Fibroblast of the conjunctiva (primary cell): ENCODE results near the gene COL13A1.
A peak's percentile ranks its signal among the peaks of the same experiment; 100 is the strongest.

ENCODE experiments used
- DNase-seq: peaks from one replicate; pipeline ENCODE4 v3.0.0-alpha.2; 2010; ENCODE audit warnings: low read depth

Gene COL13A1

GRCh38 chr10:69866688-69867461 is 65.2 kb downstream of the COL13A1 start:
- peak; percentile 55 for DNase-seq

- no peak for DNase-seq
These were observed 66.2 kb downstream of the COL13A1 start for GRCh38 chr10:69867699-69868558.

DNA sequence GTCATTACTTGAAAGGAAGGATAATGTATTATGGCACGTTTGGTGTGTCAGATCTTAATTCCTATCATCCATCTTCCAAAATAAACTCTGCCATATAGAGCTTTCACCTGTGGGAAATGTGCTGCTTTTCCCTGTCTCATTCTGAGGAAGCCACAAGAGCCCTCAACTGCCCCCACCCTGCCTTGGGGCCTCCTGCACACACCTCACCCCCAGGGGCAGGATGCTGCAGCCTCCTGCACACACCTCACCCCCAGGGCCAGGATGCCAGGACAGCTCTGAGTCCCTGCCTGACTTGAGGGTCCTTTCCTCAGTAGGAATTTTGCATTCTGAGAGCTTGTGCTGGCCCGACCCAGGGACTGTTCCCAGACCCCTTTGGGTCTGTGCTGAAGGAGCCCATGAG is 67.1 kb downstream of the COL13A1 start:
- no peak for DNase-seq

GRCh38 chr10:69869291-69869961 is 67.7 kb downstream of the COL13A1 start:
- peak; percentile 74 for DNase-seq

GRCh38 chr10:69870591-69870990 is 68.9 kb downstream of the COL13A1 start:
- DNase-seq, result no peak

DNA sequence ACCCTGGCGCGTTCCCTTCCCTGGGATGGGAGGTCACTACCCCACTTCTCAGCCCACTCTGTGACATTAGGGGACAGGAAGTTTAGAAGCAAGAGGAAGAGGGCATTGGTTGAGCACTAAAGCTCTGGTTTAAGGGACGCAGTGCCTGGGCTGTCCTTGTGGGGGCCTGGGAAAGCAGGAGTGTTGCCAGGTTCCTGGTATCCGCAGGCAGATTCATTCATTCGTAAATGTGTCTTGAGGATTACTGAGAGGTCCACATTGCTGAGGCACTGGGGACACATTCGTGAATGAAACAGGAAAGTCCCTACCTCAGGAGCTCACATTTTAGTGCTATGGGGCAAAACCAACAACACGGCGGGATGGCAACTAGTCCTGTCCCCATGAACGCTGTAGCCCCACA is 69.4 kb downstream of the COL13A1 start:
- no peak for DNase-seq

- no peak for DNase-seq
These were observed 70.6 kb downstream of the COL13A1 start for GRCh38 chr10:69872323-69872722.

- no peak for DNase-seq
These were observed 71.5 kb downstream of the COL13A1 start for GRCh38 chr10:69873135-69873639.

- peak; percentile 20 for DNase-seq
These were observed 72.7 kb downstream of the COL13A1 start for GRCh38 chr10:69874449-69874848.

- no peak for DNase-seq
These were observed 74.2 kb downstream of the COL13A1 start for GRCh38 chr10:69875856-69876255.

DNA sequence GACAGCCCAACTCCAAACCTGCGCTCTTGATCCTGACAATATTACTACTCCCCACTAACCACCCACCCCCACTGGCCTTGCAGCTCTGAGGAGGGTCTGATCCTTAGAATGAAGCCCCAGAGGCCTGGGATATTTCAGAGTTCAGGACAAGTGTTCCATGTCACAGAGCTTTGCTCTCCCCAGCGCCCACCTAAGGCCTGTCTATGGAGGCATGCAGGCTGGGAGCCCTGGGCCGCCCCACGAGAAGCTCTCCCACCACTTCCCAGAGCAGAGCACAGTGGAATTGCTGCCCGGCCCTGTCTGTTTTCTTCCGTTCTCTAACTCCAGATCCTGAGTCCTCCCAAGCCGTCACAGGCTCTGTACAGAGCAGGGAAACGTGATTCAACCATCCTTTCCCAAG is 74.6 kb downstream of the COL13A1 start:
- DNase-seq, result no peak

- no peak for DNase-seq
These were observed 75.2 kb downstream of the COL13A1 start for GRCh38 chr10:69876931-69877330.

GRCh38 chr10:69878038-69878437 is 76.3 kb downstream of the COL13A1 start:
- no peak for DNase-seq

DNA sequence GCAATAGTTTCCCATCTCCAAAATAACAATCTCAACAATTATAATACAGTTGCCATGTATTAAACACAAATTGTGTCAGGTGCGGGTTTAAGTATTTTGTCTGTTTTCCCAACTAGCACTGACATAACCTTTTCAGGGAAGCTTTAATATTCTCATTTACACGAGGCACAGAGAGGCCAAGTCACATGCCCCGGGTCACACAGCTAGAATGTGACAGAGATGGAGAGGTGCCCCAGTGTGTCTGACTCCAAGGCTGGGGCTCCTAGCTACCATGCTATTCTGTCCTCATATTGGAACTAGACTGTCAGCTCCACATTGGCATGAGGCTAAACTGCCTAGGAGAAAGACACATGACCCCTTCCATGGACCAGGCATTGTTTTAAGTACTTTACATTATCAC is 77.2 kb downstream of the COL13A1 start:
- DNase-seq, result no peak

- no peak for DNase-seq
These were observed 78.0 kb downstream of the COL13A1 start for GRCh38 chr10:69879634-69880257.

DNA sequence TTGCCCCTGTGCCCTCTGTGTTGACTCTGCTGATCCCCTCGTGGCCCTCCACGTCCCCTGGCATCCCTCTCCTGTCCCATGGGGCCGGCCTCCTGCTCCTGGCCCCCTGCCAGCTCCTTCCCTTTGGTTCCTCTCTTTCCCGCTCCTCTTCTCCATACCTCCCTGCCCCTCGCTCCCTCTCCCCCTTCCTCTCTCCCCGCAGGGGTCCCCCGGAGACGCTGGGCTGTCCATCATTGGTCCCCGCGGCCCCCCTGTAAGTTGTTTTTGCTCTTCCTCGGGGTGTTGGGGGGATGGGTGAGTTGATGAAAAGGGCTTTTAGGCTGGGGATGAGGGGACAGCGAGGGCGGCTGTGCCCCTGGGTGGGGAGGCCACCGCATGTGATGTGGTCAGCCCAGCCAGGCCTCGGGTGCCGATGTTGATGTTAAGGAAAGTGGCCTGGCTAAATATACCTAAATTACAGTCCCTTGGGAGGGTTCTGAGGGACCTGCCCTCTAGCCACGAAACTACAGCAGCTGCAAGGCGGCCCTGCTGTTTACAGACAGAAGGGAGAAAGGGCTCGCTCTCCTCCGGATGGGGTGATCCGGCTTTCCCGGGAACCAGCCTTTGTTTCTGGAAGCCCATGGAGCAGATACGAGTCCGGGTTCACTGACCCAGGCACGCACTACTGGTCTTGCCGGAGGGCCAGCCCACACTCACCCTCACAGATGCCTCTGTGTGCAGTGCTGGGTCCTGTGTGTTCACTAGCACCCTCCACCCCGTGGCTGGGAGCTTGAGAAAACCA is 78.8 kb downstream of the COL13A1 start:
- no peak for DNase-seq

DNA sequence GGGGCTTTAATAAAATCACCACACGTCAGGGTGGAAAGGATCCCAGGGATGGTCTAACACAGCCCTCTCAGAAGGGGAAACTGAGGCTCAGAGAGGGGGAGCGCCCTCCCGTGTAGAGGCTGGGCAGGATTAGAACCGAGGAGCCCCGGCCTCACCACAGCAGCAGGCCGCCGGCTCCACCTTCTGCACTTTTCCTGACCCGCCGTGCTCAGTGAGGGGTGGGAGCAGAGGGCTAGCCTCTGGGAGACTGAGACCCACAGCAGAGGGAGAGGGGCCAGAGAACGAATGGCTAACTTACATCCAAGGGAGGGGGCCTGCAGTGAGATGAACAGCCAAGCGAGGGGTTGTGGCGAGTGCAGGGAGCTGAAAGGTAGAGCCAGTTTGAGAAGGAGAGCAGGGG is 79.5 kb downstream of the COL13A1 start:
- no peak for DNase-seq

DNA sequence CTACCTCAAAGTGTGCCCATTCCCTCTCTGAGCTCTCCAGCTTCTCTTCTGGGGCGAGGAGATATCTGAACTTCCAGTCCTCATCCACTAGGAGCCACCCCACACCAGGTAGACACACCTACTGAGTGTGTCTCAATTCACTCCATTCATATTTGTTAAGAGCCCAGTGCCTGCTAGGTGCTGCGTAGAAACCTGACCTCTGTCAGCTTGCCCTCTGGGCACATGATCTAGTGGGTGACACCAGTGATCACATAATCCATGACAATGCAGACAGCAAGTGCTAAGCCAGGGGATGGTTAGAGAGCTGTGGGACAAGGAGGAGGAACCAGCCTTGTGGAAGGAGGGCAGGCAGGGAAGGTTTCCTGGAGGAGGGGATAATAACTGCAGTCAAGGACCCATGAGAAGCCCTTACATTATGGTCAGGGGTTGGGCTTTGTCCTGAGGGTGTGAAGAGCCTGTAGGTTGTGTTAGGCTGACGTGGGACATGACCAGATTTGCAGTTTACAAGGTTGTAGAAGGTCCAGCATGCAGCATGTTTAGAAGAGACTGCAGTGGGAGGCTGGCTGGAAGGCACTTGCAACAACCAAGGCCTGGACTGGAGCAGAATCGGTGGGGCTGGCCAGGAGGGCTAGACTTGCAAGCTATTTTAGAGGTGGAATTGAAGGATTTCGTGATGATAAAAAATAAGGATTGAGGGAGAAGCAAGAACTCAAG is 81.8 kb downstream of the COL13A1 start:
- DNase-seq, result no peak

DNA sequence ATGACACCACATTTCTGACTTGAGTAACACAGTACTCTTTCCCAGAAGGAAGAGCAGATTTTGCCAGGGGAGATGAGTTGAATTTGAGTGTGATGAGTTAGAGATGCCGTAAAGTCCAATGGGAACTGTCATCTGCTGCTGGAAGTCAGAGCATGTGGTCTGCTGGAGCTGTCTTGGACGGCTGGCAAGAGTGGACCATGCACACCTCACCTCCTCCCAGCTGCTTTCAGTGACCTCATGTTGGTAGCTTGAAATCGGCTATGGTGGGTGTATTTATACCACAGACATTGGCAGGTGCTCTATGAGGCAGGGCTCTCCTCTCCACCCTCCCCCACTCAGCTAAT is 82.3 kb downstream of the COL13A1 start:
- DNase-seq, result no peak

GRCh38 chr10:69884686-69885085 is 83.0 kb downstream of the COL13A1 start:
- no peak for DNase-seq
